Measurements from ENCODE around the gene NIF3L1.

The NIF3L1 gene, protein sequence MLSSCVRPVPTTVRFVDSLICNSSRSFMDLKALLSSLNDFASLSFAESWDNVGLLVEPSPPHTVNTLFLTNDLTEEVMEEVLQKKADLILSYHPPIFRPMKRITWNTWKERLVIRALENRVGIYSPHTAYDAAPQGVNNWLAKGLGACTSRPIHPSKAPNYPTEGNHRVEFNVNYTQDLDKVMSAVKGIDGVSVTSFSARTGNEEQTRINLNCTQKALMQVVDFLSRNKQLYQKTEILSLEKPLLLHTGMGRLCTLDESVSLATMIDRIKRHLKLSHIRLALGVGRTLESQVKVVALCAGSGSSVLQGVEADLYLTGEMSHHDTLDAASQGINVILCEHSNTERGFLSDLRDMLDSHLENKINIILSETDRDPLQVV

DNA sequence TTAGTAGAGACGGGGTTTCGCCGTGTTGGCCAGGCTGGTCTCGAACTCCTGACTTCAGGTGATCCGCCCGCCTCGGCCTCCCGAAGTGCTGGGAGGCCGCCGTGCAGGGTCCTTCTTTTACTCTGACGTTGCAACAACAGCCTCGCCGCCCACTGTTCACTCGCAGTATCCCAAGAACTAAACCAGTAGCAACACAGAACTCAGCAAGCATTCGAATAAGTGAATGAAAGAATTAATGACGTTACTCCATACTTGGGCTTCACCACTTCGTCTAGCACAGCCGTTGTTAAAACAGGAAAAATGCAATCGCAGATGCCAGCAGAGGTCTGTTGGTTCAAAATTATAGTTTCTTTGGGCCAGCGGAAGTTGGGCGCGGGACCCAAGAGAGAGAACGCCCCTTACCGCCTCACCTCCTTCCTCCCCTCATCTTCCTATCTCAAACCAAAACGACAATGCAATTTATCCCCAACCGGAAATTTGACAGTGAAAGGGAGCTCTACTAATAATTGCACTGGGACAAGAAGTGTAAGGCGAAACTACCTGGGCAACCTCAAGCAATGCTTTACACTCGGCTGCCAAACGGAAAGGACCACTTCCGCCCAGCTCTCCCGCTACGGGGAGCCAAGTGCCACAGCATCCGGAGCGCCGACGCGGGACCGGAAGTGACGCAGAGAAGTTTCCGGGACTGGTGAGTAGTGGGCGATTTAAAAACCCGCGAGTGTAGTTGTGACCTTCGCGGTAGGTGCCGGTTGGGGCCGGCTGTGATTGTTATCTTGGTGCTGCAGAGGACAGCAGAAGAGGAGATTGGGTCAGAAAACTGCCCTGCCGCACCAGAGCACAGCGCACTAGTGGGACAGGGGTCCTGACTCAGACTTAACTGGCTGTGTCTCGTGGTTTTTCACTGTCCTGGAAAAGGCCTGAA lies at the start of gene NIF3L1, which contains the start of gene PPIL3:
Gene NIF3L1 (plus strand): TSS at position 668 of the 922 bp plus-strand sequence. CDS start 2,573 bp downstream, outside the sequence.
Gene PPIL3 (minus strand): TSS at position 374 of the 922 bp plus-strand sequence. CDS start 1,462 bp downstream, outside the sequence.
- peak; percentile 97 for DNase-seq (ENCODE audit: low read depth)

DNA sequence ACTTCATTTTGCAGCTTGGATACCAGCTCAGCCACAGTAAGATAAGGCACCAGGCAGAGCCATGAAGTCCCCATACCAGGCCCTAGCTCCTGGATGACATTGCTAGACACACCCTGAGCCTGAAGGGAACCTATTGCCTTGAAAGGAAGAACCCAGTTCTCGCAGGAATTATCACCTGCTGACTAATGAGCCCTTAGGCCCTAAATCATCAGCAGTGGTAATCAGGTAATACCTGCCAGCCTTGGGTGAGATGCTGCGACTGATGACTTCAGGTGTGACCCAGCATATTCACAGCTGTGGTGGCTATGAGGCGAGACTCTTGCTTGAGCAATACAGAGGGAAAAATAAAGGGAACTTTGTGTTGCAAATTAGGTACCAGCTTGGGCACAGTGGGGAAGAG lies 49.7 kb upstream of the NIF3L1 start:
- no peak for DNase-seq (ENCODE audit: low read depth)

DNA sequence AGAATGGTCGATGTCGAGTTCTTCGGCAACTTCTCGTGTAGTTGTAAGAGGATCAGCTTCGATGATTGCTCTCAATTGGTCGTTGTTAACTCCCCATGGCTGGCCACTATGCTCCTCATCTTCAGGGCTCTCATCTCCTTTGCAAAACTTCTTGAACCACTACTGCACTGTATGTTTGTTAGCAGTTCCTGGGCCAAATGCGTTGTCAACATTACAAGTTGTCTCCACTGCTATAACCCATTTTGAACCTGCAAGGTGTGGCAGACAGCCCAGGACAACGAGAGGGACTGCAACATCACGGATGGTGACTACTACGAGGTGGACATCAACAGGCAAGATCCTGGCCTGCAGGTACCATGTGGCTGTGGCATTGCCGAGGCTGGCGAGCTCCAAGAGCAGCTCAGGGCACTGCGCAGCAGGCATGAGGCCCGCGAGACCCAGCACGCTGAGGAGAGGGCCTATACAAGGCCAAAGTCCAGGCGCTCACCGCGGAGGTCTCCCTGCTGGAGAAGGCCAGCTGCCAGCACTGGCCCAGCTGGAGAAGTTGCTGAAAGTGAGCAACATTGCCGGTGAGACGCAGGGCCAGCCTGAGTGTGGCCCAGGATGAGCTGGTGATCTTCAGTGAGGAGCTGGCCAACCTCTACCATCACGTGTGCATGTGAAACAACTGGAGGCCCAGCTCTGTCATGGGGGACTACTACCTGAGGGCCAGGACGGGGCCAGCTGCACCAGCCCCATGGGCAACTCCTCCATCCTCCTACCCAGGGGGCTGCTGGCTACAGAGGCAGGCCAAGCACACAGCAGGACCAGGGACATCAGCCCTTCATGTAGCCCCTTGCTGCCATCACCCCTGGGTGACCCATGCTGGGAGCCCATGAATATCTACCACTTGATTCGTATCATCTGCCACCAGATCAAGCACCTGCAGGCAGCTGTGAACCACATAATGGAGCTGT lies 44.9 kb upstream of the NIF3L1 start:
- DNase-seq (ENCODE audit: low read depth), result no peak

DNA sequence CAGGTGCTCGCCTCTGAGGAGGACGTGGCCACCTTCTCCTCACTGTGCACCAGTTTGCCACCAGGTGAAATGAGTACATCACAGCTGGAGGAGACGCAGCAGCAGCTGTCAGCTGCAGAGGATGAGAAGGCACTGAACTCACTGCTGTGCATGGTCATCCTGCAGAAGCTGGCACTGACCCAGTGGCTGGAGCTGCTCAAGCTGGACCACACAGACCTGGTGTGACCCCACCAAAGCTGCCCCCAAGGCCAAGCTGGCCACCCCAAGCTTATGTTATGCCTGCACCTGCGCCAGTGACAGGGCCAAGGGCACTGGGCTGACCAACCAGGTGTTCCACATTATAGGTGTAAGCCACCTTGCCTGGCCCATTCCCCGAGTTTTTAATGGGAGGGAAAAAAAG lies 44.0 kb upstream of the NIF3L1 start:
- no peak for DNase-seq (ENCODE audit: low read depth)

DNA sequence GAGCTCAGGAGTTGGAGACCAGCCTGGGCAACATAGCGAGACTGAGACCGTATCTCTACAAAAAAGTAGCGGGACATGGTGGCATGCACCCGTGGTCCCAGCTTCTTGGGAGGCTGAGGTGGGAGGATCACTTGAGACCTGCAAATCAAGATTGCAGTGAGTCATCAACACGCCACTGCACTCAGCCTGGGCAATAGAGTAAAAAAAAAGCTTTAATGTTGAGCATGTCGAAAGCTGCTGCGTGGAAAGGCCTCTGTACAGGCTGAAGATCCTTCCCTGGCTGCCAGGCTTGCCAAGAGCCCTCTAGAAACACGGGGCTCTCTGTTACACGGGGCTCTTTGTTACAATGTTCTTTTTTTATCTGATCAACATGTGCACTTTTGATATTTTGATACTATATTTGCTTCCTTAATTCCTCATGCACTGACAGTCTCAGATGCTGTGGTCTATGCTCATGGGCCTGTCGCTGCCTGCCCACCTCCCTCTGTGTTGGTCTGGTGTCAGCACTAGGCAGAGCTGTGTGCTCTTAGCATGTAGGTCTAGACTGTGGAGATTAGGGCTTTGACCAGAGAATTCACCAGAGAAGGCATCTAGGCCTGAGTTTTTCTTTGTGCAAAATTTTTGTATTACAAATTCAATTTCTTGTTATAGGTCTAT lies 43.4 kb upstream of the NIF3L1 start:
- no peak for DNase-seq (ENCODE audit: low read depth)

DNA sequence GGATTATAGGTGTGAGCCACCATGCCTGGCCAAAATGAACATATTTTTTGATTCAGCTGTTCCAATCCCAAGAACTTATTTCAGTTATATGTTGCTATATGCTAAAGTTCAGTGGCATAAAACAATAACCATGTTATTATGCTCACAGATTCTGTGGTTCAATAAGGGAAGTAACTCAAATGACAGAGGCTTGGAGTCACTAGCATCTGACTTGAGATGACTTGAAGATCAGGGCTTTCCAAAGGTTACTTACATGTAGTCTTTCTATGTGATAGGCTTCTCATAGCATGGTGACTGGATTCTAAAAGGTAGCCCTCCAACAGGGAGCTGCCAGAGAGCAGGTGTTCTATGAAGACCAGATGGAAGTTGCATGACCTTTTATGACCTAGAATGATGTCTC lies 41.9 kb upstream of the NIF3L1 start:
- no peak for DNase-seq (ENCODE audit: low read depth)

DNA sequence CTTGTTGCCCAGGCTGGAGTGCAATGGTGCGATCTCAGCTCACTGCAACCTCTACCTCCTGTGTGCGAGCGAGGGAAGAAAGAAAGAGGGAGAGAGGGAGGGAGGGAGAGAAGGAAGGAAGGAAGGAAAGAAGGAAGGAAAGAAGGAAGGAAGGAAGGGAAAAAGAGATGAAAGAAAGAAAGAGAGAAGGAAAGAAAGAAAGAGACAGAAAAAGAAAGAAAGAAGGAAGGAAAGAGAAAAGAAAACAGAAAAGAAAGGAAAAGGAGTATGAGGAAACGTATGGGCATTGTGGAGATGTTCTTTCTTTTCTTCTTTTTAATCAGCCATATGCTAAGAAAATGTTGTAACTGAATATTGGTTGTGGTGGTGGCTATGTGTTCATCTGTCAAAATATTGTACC lies 41.2 kb upstream of the NIF3L1 start:
- DNase-seq (ENCODE audit: low read depth), result no peak

DNA sequence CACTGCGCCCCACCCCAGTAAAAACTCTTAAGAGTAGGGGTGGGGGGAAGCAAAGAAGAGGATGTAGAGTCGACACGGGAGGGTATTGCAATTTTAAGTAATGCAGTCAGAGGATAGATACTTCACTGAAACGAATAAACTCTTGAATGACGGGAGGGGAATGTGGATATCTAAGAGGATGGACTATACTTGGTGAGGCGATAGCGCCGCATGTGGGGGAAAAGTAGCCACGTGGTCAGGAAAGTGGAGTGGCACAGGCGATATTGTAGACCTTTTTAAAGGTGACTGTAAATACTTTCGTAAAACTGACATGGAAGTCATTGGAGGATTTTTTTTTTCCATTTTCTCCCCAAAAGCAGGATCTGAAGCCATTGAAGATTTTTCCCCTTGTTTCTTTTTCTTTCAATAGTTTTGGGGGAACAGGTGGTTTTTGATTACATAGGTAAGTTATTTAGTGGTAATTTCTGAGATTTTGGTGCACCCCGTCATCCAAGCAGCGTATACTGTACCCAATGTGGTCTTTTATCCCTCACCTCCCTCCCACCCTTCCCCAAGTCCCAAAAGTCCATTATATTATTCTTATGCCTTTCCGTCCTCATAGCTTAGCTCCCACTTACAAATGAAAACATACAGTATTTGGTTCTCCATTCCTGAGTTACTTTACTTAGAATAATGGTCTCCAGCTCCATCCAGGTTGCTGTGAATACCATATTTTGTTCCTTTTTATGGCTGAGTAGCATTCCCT lies 38.5 kb upstream of the NIF3L1 start:
- no peak for DNase-seq (ENCODE audit: low read depth)

DNA sequence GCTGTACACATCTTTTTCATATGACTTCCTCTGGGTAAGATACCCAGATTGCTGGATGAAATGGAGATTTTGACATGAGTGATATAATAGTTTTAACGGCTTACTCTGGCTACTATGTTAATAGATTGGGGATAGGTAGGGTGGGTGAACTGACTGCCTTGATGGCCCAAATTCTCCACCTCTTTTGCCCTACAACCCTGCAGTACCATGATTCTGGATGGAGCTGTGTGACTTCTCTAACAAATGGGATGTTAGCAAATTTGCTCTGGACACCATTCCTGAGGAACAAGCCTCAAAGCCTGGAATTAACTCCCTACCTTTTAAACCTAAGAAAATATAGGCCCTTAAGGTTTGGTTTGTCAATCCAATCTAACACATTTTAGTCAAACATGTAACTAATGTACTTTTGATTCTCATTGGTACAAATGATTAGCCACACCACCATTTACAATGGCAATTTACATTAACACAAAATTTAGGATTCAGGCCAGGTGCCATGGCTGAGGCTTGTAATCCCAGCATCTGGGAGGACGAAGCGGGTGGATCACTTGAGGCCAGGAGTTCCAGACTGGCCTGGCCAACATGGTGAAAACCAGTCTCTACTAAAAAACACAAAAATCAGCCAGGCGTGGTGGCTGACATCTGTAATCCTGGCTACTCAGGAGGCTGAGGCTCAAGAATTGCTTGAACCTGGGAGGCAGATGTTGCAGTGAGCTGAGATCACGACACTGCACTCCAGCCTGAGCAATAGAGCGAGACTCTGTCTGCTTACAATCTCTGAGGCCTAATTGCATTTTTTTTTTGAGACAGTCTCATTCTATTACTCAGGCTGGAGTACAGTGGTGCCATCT lies 37.5 kb upstream of the NIF3L1 start:
- DNase-seq (ENCODE audit: low read depth), result no peak

DNA sequence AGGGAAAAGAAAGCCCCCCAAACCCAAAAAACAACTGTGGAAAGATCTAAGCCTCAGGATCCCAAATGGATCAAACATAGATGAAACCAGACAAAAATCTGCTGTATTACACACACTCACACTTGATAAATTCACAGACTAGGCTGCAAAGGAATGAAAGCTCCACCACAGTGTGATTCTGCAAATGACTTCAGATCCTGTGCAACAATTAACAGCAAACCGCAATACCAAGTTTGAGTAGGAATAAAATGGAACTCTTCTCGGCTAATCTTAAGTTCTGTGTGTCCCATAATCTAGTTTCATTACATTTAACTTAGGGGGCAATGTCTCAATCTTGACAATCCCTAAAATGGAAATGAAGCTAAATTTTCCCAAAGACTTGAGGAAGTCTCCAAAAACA lies 36.6 kb upstream of the NIF3L1 start:
- no peak for DNase-seq (ENCODE audit: low read depth)

DNA sequence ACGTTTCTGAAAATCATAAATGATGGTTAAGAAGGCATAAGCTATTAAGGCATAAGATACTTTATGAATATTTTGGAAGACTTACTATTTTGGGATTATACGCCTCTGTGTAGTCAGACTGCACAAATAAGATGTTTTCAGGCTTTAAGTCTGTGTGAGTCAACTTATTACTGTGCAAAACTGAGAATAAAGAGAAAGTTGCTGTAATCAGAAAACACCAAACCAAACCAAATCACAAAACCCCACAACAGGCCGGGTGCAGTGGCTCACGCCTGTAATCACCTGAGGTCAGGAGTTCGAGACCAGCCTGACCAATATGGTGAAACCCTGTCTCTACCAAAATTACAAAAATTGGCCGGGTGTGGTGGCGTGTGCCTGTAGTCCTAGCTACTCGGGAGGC lies 32.4 kb upstream of the NIF3L1 start:
- DNase-seq (ENCODE audit: low read depth), result no peak

DNA sequence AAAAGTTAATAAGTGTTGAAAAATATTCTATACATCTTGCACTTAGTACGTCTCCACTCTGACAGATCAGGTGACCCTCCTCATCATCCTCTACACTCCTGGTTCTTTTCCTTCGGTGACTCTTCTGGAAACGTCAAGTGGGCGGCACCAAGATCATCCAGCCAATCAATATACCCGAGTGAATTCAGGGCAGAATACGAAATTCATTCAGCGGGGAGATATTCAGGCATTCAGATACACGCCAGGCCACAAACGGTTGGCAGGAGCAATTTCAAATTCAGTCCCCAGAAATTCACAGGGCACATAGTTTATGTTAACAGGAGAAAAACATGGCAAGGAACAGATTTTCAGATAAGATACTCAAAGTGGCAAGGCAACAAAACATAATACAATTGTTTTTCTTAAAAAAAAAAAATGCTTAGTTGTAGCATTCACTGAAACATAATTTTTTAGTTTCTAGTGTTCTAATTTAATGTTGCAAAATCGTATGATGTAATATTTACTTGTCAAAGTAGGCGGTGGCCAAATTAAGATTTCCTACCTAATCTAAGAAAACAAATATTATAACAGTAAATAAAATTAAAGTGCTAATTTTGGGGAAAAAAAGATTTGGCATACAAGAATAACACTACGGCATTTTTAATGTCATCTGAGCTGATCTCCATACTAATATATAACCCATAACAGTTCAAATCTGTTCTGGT lies 28.9 kb upstream of the NIF3L1 start:
- no peak for DNase-seq (ENCODE audit: low read depth)

DNA sequence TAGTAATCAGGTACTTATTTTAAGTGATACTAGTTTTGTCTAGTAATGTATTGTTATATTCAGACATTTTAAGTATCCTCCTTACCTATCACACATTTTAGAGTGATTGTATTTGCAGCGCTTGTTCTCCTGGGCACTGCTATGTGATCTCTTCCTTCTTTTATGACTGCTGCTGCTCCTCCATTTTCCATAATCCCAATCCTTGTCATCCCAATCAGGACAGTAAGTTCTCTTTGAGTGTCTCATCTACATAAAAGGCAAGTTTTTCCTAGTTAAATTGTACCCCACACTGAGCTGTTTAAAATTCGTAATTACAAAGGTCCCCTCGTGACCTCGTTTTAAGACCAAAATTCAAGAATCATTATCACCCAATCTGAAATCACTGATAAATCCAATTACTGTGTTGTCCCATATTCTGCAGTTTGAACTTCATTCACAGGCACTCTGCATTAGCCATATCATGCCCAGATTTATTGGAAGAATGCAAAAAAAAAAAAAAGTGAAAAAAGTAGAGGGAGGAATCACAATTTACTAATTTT lies 27.5 kb upstream of the NIF3L1 start:
- no peak for DNase-seq (ENCODE audit: low read depth)

DNA sequence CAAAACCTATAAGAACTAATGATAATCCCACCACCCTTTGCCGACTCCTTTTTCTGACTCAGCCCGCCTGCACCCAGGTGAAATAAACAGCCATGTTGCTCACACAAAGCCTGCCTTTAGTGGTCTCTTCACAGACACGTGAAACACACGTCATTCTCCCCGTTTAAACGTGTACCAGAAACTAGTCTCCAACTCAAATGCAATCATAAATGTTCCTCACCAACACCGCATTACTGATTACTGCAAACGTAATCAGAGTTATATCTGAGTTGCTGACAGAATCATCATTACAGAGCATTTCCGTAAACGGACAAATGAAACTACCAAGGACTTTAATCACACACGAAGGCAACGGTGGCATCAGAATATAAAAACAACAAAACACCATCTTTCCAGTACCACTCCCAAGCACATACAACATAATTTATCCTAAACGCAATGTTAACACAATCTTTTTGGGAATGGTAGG lies 26.6 kb upstream of the NIF3L1 start:
- DNase-seq (ENCODE audit: low read depth), result no peak

DNA sequence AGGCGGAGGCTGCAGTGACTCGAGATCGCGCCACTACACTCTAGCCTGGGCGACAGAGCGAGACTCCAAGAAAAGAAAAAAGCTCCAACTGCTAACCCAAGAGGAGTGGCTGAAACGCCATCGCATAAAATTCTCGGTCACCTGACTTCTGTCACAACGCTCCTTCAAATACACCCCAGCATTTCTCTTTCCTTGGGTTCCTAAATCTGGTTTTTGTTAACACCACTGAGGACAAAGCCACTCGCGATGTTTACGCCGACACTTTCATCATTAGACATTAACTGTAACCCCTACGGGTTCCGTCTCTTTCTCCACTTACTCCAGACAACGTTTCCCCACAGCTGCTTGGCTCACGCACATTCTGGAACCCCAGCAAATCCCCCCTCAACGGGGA lies 25.4 kb upstream of the NIF3L1 start:
- DNase-seq (ENCODE audit: low read depth), result no peak

DNA sequence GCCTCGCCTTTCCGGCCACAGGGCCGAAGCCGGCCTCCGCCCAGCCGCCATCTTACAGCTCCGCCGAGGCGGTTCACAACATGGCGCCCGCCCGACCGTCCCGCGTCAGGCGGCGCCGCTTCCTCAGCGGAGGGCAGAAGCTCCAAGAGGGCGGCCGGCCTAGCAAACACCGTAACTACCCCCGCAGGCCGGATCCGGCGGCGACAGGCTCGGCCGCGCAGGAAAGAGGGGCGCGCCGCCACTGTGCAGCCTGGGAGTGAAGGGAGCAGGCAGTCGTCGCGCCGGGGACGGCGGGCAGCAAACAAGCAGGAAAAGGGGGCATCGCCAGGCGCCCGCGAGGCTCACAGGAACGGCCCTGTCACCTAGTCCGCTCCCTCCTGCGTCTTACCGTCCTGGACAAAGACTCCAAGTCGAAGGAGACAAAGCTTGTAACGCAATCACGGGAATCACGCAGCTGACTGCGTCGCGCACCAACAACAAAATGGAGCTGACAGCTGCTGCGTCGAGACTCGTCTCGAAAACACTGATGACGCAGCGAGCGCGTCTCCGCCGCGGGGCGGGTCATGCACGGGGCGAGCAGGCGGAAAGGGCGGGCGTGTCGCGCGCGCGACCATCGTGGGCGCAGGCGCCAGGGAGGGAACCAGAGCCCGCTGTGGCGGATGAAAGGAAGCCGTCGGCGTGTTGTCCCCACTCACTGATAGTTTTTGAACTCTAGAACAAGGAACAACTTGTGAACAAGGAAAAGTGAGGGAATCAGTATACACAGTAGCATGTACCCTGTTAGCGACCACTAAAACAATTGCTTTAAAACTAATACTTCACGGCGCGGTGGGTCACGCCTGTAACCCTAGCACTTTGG lies 24.8 kb upstream of the NIF3L1 start, which contains the start of gene CLK1:
Gene CLK1 (minus strand): TSS at position 483 of the 859 bp plus-strand sequence. CDS start 2,796 bp downstream, outside the sequence.
- peak; percentile 81 for DNase-seq (ENCODE audit: low read depth)

DNA sequence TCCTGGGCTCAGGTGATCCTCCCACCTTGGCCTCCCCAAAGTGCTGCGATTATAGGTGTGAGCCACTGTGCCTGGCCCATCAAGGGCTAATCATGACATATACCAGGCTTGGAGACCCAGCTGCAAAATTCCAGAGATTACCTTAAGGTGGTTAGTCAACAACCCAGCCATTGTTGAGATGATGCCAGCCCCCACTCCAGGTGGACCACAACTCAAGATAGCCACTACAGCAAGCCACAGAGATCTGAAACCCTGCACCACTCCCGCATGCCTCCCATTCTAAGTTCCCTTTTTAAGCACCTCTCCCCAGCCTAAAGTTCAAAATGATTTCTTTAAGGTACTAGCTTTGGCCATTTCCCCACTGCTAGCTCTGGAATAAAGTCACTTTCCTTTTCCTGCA lies 20.2 kb upstream of the NIF3L1 start:
- no peak for DNase-seq (ENCODE audit: low read depth)

Measured in CMK (cell line).